SK-N-SH (cell line): ENCODE results near the gene PTPN14. TPM values are rescaled to one million over a fixed set of nuclear protein-coding genes. Genes with fewer than 3 reads are reported as not detected.

Experiments
- CTCF ChIA-PET: fragments of 300-600, 350-600 bp; formaldehyde crosslinking; extraction: SDS; loops from one replicate; lab custom pipeline; 2021; lab: Yijun Ruan, JAX
- POLR2A ChIA-PET: fragments of 350-600 bp; sonication (Branson Sonifier 250); formaldehyde crosslinking; extraction: SDS; loops from one replicate; lab custom pipeline; 2020; ENCODE audit warnings: antibody characterized with exemption, inconsistent platforms; lab: Yijun Ruan, JAX
- DNase-seq: peaks from one replicate; pipeline ENCODE4 v3.0.0; 2012
- H2AFZ ChIP-seq: fragments of 200-600 bp; sonication (generic); 2 replicates; pipeline ENCODE4 v1.8.1; 2016; ENCODE audit warnings: antibody characterized with exemption, mild to moderate bottlenecking, low read depth
- H3F3A ChIP-seq: fragments of 200-600 bp; sonication (generic); replicated peaks from 2 replicates; pipeline ENCODE3; 2016; ENCODE audit warnings: antibody characterized with exemption, mild to moderate bottlenecking; ENCODE audit not compliant: insufficient read depth
- H3K27ac ChIP-seq, 2 experiments: fragments of 200-500 bp in 1 of 2; fragments of 200-600 bp in 1 of 2; sonication (Bioruptor generic) in 1 of 2; sonication (generic), shearing (Covaris generic) in 1 of 2; 2 replicates each; pipeline versions ENCODE4 v1.5.1 to v1.6.1; 2014 to 2016; ENCODE audit warnings: low read depth in 2 of 2, inconsistent platforms in 1 of 2, low read length in 1 of 2, mild to moderate bottlenecking in 1 of 2, mixed read lengths in 1 of 2
- H3K27me3 ChIP-seq: fragments of 200-600 bp; sonication (generic), shearing (Covaris generic); 2 replicates; pipeline ENCODE4 v1.6.1; 2016; ENCODE audit warnings: mixed run types; ENCODE audit not compliant: insufficient read depth
- H3K36me3 ChIP-seq, 2 experiments: fragments of 200-500 bp in 1 of 2; fragments of 200-600 bp in 1 of 2; sonication (Bioruptor generic) in 1 of 2; sonication (generic) in 1 of 2; replicated peaks in 1 of 2; 2 replicates each; pipeline versions ENCODE3 to v1.5.1; 2014 to 2016; ENCODE audit warnings: low read length in 1 of 2, mild to moderate bottlenecking in 1 of 2; ENCODE audit not compliant: insufficient read depth in 2 of 2, control insufficient read depth in 1 of 2
- H3K4me1 ChIP-seq, 2 experiments: fragments of 200-500 bp in 1 of 2; fragments of 200-600 bp in 1 of 2; sonication (Bioruptor generic) in 1 of 2; sonication (generic), shearing (Covaris generic) in 1 of 2; 2 replicates each; pipeline versions ENCODE4 v1.5.1 to v1.6.1; 2014 to 2016; ENCODE audit warnings: low read depth in 1 of 2, low read length in 1 of 2, mixed run types in 1 of 2; ENCODE audit not compliant: insufficient read depth in 2 of 2, control insufficient read depth in 1 of 2
- H3K4me2 ChIP-seq: fragments of 200-600 bp; sonication (generic), shearing (Covaris generic); 2 replicates; pipeline ENCODE4 v1.6.1; 2017; ENCODE audit warnings: mixed run types
- H3K4me3 ChIP-seq, 2 experiments: fragments of 200-500 bp in 1 of 2; fragments of 200-600 bp in 1 of 2; sonication (Bioruptor generic) in 1 of 2; sonication (generic), shearing (Covaris generic) in 1 of 2; 2 replicates each; pipeline versions ENCODE4 v1.5.1 to v1.8.1; 2014 to 2016; ENCODE audit warnings: low read depth in 2 of 2, inconsistent platforms in 1 of 2, low read length in 1 of 2, mild to moderate bottlenecking in 1 of 2, mixed read lengths in 1 of 2, moderate library complexity in 1 of 2
- H3K79me2 ChIP-seq: fragments of 200-600 bp; sonication (generic); 2 replicates; pipeline ENCODE4 v1.8.1; 2017; ENCODE audit warnings: mild to moderate bottlenecking; ENCODE audit not compliant: insufficient read depth
- H3K9ac ChIP-seq: fragments of 200-600 bp; sonication (generic); 2 replicates; pipeline ENCODE4 v1.6.1; 2017; ENCODE audit warnings: mixed run types
- H3K9me2 ChIP-seq: fragments of 200-600 bp; sonication (generic); 2 replicates; pipeline ENCODE4 v1.6.1; 2017; ENCODE audit warnings: mixed run types
- H3K9me3 ChIP-seq: fragments of 200-600 bp; sonication (generic); 2 replicates; pipeline ENCODE4 v1.6.1; 2017; ENCODE audit warnings: mixed run types, mild to moderate bottlenecking, moderate library complexity
- H4K20me1 ChIP-seq: fragments of 200-600 bp; sonication (generic); 2 replicates; pipeline ENCODE4 v1.6.1; 2017; ENCODE audit warnings: mild to moderate bottlenecking, mixed run types; ENCODE audit not compliant: insufficient read depth
- ELF1 ChIP-seq: IDR thresholded peaks from 2 replicates; pipeline ENCODE4 v1.4.0; 2012
- FOSL2 ChIP-seq: IDR thresholded peaks from 2 replicates; pipeline ENCODE4 v1.4.0; 2012; ENCODE audit warnings: low read depth, mild to moderate bottlenecking, moderate library complexity, borderline replicate concordance
- FOXJ3 ChIP-seq: sonication (generic); formaldehyde crosslinking; IDR thresholded peaks from 2 replicates; pipeline ENCODE4 v1.5.1; 2020; ENCODE audit warnings: mild to moderate bottlenecking, missing genetic modification reagents
- FOXM1 ChIP-seq: IDR thresholded peaks from 2 replicates; pipeline ENCODE4 v1.4.0; 2012; ENCODE audit warnings: low read depth, mild to moderate bottlenecking
- GABPA ChIP-seq: IDR thresholded peaks from 2 replicates; pipeline ENCODE4 v1.4.0; 2012; ENCODE audit warnings: low read depth, mild to moderate bottlenecking
- IRF3 ChIP-seq: fragments of 150-350 bp; IDR thresholded peaks from 2 replicates; pipeline ENCODE4 v1.6.1; 2016; ENCODE audit warnings: mild to moderate bottlenecking, low read depth, low read length
- JUND ChIP-seq: IDR thresholded peaks from 2 replicates; pipeline ENCODE4 v1.4.0; 2012
- MEF2A ChIP-seq: IDR thresholded peaks from 2 replicates; pipeline ENCODE4 v1.4.0; 2012; ENCODE audit warnings: low read depth, borderline replicate concordance
- NFIC ChIP-seq: IDR thresholded peaks from 2 replicates; pipeline ENCODE4 v1.4.0; 2012; ENCODE audit warnings: borderline replicate concordance
- NRF1 ChIP-seq: IDR thresholded peaks from 2 replicates; pipeline ENCODE4 v1.6.1; 2012; ENCODE audit warnings: low read depth, mild to moderate bottlenecking, low read length
- PBX3 ChIP-seq: IDR thresholded peaks from 2 replicates; pipeline ENCODE4; 2012
- POLR2AphosphoS5 ChIP-seq: IDR thresholded peaks from 2 replicates; pipeline ENCODE4 v1.6.1; 2012; ENCODE audit warnings: low read depth, low read length
- RCOR1 ChIP-seq: fragments of 150-350 bp; IDR thresholded peaks from 2 replicates; pipeline ENCODE4 v1.6.1; 2017; ENCODE audit warnings: antibody characterized with exemption, low read length
- REST ChIP-seq: IDR thresholded peaks from 2 replicates; pipeline ENCODE4 v1.6.1; 2012; ENCODE audit warnings: mild to moderate bottlenecking, low read depth, low read length, moderate library complexity
- RFX5 ChIP-seq: IDR thresholded peaks from 2 replicates; pipeline ENCODE4 v1.6.1; 2012; ENCODE audit warnings: mild to moderate bottlenecking, improper control_type of control experiment, low read length
- TAF1 ChIP-seq: IDR thresholded peaks from 2 replicates; pipeline ENCODE4 v1.6.1; 2012; ENCODE audit warnings: low read depth, mild to moderate bottlenecking, low read length, moderate library complexity, borderline replicate concordance
- TCF12 ChIP-seq: IDR thresholded peaks from 2 replicates; pipeline ENCODE4 v1.4.0; 2012
- TEAD4 ChIP-seq: IDR thresholded peaks from 2 replicates; pipeline ENCODE4 v1.4.0; 2012; ENCODE audit warnings: mild to moderate bottlenecking, borderline replicate concordance; ENCODE audit not compliant: insufficient read depth
- USF2 ChIP-seq: fragments of 150-350 bp; IDR thresholded peaks from 2 replicates; pipeline ENCODE4 v1.6.1; 2017; ENCODE audit warnings: antibody characterized with exemption, low read length, low read depth, borderline replicate concordance
- YY1 ChIP-seq: IDR thresholded peaks from 2 replicates; pipeline ENCODE4 v1.4.0; 2012; ENCODE audit warnings: low read depth, mild to moderate bottlenecking
- WGBS: methylation state at CpG from one replicate; pipeline ENCODE4 v1.1.6; 2017; ENCODE audit warnings: low lambda C conversion rate; 5-methylcytosine and 5-hydroxymethylcytosine counted together
- polyA plus RNA-seq, 3 experiments: library from polyadenylated mRNA; depleted of rRNA; stranded (reverse); fragments of >200 nt; gene quantifications; 2 replicates each; pipeline ENCODE4 v1.2.3, GENCODE V29; 2012

The PTPN14 gene
- polyA plus RNA-seq, 1 of the 3 experiments (the other 2 are of a cell fraction): 12.8 TPM

GRCh38 chr1:214471458-214471857 lies 79.9 kb downstream of the PTPN14 start:
- H3K4me1 ChIP-seq: peaks cover 3 to 56% of the 10 kb centered on the region in 2 experiments

GRCh38 chr1:214470132-214470531 lies 81.3 kb downstream of the PTPN14 start:
- H3K4me1 ChIP-seq: peaks cover 3 to 49% of the 10 kb centered on the region in 2 experiments
- H3K4me3 ChIP-seq: no peak overlapping the region
- H3K27me3 ChIP-seq: no peaks in the 10 kb centered on the region
- no peaks in the 10 kb centered on the region for H3K9me2 ChIP-seq
- no peak overlapping the region for H3K9ac ChIP-seq
- POLR2A ChIA-PET: no interaction called here
- no peak for TF ChIP-seq MEF2A
- no peak for TF ChIP-seq USF2
- TF ChIP-seq NRF1: no peak
- TF ChIP-seq YY1: no peak
- no peak for TF ChIP-seq RFX5
- no peak for TF ChIP-seq PBX3
- no peak for TF ChIP-seq TAF1
- TF ChIP-seq RCOR1: no peak
- TF ChIP-seq ELF1: no peak
- no peak for TF ChIP-seq NFIC
- no peak for TF ChIP-seq FOSL2
- TF ChIP-seq IRF3: no peak
- TF ChIP-seq TEAD4: no peak
- no peak for TF ChIP-seq FOXM1
- TF ChIP-seq JUND: no peak
- no peak for TF ChIP-seq FOXJ3 (CRISPR knock-in tag)
- TF ChIP-seq REST: no peak
- no peak for TF ChIP-seq GABPA
- TF ChIP-seq, all 33 proteins: peak for 0
- Histone ChIP-seq H3K36me3 (no peaks in the 10 kb centered on the region), H3F3A (peaks cover 13% of the 10 kb centered on the region), H3K27ac (no peak overlapping the region), H3K4me2 (no peak overlapping the region), H4K20me1 (peaks cover 56% of the 10 kb centered on the region), H2AFZ (no peak overlapping the region), H3K9me3 (no peaks in the 10 kb centered on the region), H3K79me2 (peaks cover 99% of the 10 kb centered on the region)
- DNase-seq: no peak
- CTCF ChIA-PET: no interaction called here
- WGBS: 97% methylated on average over 3 of the region's 3 CpGs

More at GRCh38 chr1:214471458-214471857, 79.9 kb downstream of the PTPN14 start:
- Histone ChIP-seq H3F3A (peaks cover 13% of the 10 kb centered on the region), H3K27me3 (no peaks in the 10 kb centered on the region), H3K79me2 (peaks cover 100% of the 10 kb centered on the region), H3K4me3 (no peak overlapping the region), H3K4me2 (no peak overlapping the region), H3K9me3 (no peaks in the 10 kb centered on the region), H3K36me3 (no peaks in the 10 kb centered on the region), H4K20me1 (peaks cover 62% of the 10 kb centered on the region), H2AFZ (no peak overlapping the region), H3K27ac (peak overlapping the region in 1 of 2 experiments; percentile 67; a peak in 1 of 4 replicates), H3K9me2 (no peaks in the 10 kb centered on the region), H3K9ac (no peak overlapping the region)
- WGBS: 88% methylated on average over 2 of the region's 2 CpGs
- no peak for TF ChIP-seq TCF12
- no peak for TF ChIP-seq POLR2AphosphoS5
- no peak for TF ChIP-seq FOSL2
- no peak for TF ChIP-seq FOXM1
- no peak for TF ChIP-seq NRF1
- DNase-seq: no peak
- ChIA-PET POLR2A (no interaction called here), CTCF (no interaction called here)
